MCF 10A (cell line): ENCODE results near the gene SSH2. TPM values are rescaled to one million over a fixed set of nuclear protein-coding genes. Genes with fewer than 3 reads are reported as not detected.

Experiments
- BruUV-seq: library from RNA; stranded (reverse); fragments of 400-500 nt; replicated peaks from 2 replicates; lab custom pipeline; 2021; lab: Mats Ljungman, UMichigan
- CTCF ChIA-PET: fragments of 300-600 bp; sonication (Branson Sonifier 250); formaldehyde crosslinking; extraction: SDS; loops from one replicate; lab custom pipeline; 2021; ENCODE audit warnings: antibody characterized with exemption, inconsistent platforms; lab: Yijun Ruan, JAX
- POLR2A ChIA-PET: fragments of 300-600, 350-650 bp; sonication (Branson Sonifier 250); formaldehyde crosslinking; extraction: SDS; loops from one replicate; lab custom pipeline; 2020; ENCODE audit warnings: antibody characterized with exemption, inconsistent platforms; lab: Yijun Ruan, JAX
- DNase-seq: peaks from one replicate; pipeline ENCODE4 v3.0.0-alpha.2; 2018; ENCODE audit not compliant: unreplicated experiment
- H3K27ac Mint-ChIP-seq: one replicate; pipeline ENCODE4 v1.8.0; 2022; ENCODE audit warnings: mild to moderate bottlenecking, low read depth, mixed read lengths; ENCODE audit not compliant: unreplicated experiment
- H3K27me3 Mint-ChIP-seq: one replicate; pipeline ENCODE4 v1.8.0; 2022; ENCODE audit warnings: mixed read lengths; ENCODE audit not compliant: insufficient read depth, unreplicated experiment
- H3K36me3 Mint-ChIP-seq: one replicate; pipeline ENCODE4 v1.8.0; 2022; ENCODE audit warnings: mild to moderate bottlenecking, moderate library complexity, mixed read lengths; ENCODE audit not compliant: insufficient read depth, unreplicated experiment
- H3K4me1 Mint-ChIP-seq: one replicate; pipeline ENCODE4 v1.8.0; 2022; ENCODE audit warnings: mixed read lengths; ENCODE audit not compliant: insufficient read depth, unreplicated experiment
- H3K4me3 Mint-ChIP-seq: one replicate; pipeline ENCODE4 v1.8.0; 2022; ENCODE audit warnings: mild to moderate bottlenecking, moderate library complexity, mixed read lengths; ENCODE audit not compliant: unreplicated experiment
- H3K9me3 Mint-ChIP-seq: one replicate; pipeline ENCODE4 v1.8.0; 2022; ENCODE audit warnings: mixed read lengths; ENCODE audit not compliant: unreplicated experiment
- CTCF ChIP-seq: fragments of 200-600 bp; IDR thresholded peaks from one replicate; pipeline ENCODE4 v1.8.0; 2022; ENCODE audit warnings: antibody characterized with exemption, mild to moderate bottlenecking; ENCODE audit not compliant: unreplicated experiment
- intact Hi-C: fragments of 100-400 bp; cut with micrococcal nuclease; formaldehyde crosslinking; loops from 2 replicates; pipeline ENCODE4 v1.14.1; 2022
- total RNA-seq: library from RNA; stranded (reverse); gene quantifications from 2 replicates; pipeline ENCODE4 v1.2.3, GENCODE V29; 2022

Gene SSH2
- total RNA-seq, 1 experiment from 2014 or later, result 21.9 TPM

- Mint-ChIP-seq H3K9me3 (no peaks in the 10 kb centered on the region), H3K4me3 (no peak overlapping the region), H3K4me1 (peaks cover 6% of the 10 kb centered on the region), H3K27me3 (no peaks in the 10 kb centered on the region), H3K27ac (no peak overlapping the region), H3K36me3 (no peaks in the 10 kb centered on the region)
- no TSS peak for BruUV-seq
- intact Hi-C loops, result no loop called here
- ChIA-PET CTCF (interaction anchor here (0.6 kb wide), 1 partner anchor 662 kb away, joined by 3 read pairs; no protein-coding TSS in a partner anchor), POLR2A (no interaction called here)
- no peak for DNase-seq
- TF ChIP-seq CTCF, result no peak
These were observed 81.3 kb downstream of the SSH2 start for GRCh38 chr17:29848737-29849136.

- POLR2A ChIA-PET, result no interaction called here
- peaks cover 6% of the 10 kb centered on the region for H3K4me1 Mint-ChIP-seq
- TF ChIP-seq CTCF, result no peak
- CTCF ChIA-PET, result interaction anchor here (0.7 kb wide), 1 partner anchor 147 kb away, joined by 4 read pairs; no protein-coding TSS in a partner anchor
- H3K9me3 Mint-ChIP-seq, result no peaks in the 10 kb centered on the region
- H3K4me3 Mint-ChIP-seq, result no peak overlapping the region
- no peaks in the 10 kb centered on the region for H3K36me3 Mint-ChIP-seq
- no TSS peak for BruUV-seq
- no peaks in the 10 kb centered on the region for H3K27me3 Mint-ChIP-seq
- intact Hi-C loops, result no loop called here
- no peak for DNase-seq
- H3K27ac Mint-ChIP-seq, result no peak overlapping the region
These were observed 82.3 kb downstream of the SSH2 start for GRCh38 chr17:29847527-29848400.

- DNase-seq, result no peak
- no TSS peak for BruUV-seq
- Mint-ChIP-seq H3K9me3 (no peaks in the 10 kb centered on the region), H3K36me3 (peaks cover 4% of the 10 kb centered on the region), H3K4me1 (peaks cover 6% of the 10 kb centered on the region), H3K27ac (no peak overlapping the region), H3K4me3 (no peak overlapping the region), H3K27me3 (no peaks in the 10 kb centered on the region)
- TF ChIP-seq CTCF, result no peak
- ChIA-PET CTCF (interaction anchor here (1.1 kb wide), 1 partner anchor 88 kb away, joined by 4 read pairs; no protein-coding TSS in a partner anchor), POLR2A (no interaction called here)
- intact Hi-C loops, result no loop called here
These were observed 82.9 kb downstream of the SSH2 start for GRCh38 chr17:29847118-29847517.

- intact Hi-C loops, result no loop called here
- no peak for TF ChIP-seq CTCF
- no peak overlapping the region for H3K4me3 Mint-ChIP-seq
- no peak overlapping the region for H3K27ac Mint-ChIP-seq
- POLR2A ChIA-PET, result no interaction called here
- DNase-seq, result no peak
- no TSS peak for BruUV-seq
- H3K4me1 Mint-ChIP-seq, result peaks cover 6% of the 10 kb centered on the region
- H3K36me3 Mint-ChIP-seq, result peaks cover 5% of the 10 kb centered on the region
- no peaks in the 10 kb centered on the region for H3K27me3 Mint-ChIP-seq
- CTCF ChIA-PET, result interaction anchor here (1.1 to 1.5 kb wide), 2 partner anchors 39 to 89 kb away, joined by 4 to 8 read pairs; no protein-coding TSS in a partner anchor
- H3K9me3 Mint-ChIP-seq, result no peaks in the 10 kb centered on the region
These were observed 83.7 kb downstream of the SSH2 start for GRCh38 chr17:29846298-29846697.
